ENCODE data around the gene HIF3A. TPM values are rescaled to one million over a fixed set of nuclear protein-coding genes. Genes with fewer than 3 reads are reported as not detected.

Gene HIF3A
- polyA plus RNA-seq, 2 of the 4 experiments (the other 2 are of a cell fraction) = not detected

DNA sequence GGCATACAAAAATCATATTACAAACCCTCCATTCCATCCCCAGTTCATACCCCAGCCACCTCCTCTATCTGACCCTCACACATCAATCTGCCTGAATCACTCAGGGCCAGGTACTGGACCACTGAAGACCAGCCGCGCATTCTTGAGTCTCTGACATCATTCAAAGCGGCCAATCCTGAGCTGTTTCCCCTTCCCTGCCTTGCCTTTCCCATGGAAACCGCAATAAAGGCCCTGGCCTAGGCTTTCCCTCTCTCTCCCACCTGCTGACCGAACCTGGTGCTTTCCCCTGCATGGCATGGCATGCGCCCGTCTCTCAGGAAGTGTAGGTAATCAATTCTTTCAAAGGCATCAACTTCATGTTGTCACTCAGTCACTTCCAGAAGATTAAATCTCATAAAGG is 17.7 kb upstream of the HIF3A start:
- H3K4me3 ChIP-seq = no peak overlapping the region
- ChIA-PET POLR2A (no interaction called here), CTCF (interaction anchor here (1.1 to 9.5 kb wide), 22 partner anchors 10 to 264 kb away, joined by 3 to 131 read pairs (median 30); partner anchors contain the start of genes HIF3A and PPP5C)
- FAIRE-seq (no peak), ATAC-seq (no peak), DNase-seq (ENCODE audit: low read depth in 1 of 2, low spot score in 1 of 2) (no peak)
- no peak overlapping the region for H3K4me2 ChIP-seq
- no peak overlapping the region for H3K27ac ChIP-seq
- 81% methylated on average over 7 of the region's 7 CpGs for WGBS (ENCODE audit: missing lambda C conversion rate)
- no peaks in the 10 kb centered on the region for H3K9me3 ChIP-seq
- H3K4me1 ChIP-seq = peaks cover under 1% of the 10 kb centered on the region; the same call in 1 of the 3 replicates
- TF ChIP-seq RARB (CRISPR knock-in tag; IDR thresholded peaks at IDR 0.05) (no peak), HOXA7 (CRISPR knock-in tag; IDR thresholded peaks at IDR 0.05) (no peak), BHLHE40 (IDR thresholded peaks at IDR 0.05; ENCODE audit: low read depth, low read length) (no peak), RFX5 (IDR thresholded peaks at IDR 0.05) (no peak), ZC3H11A (IDR thresholded peaks at IDR 0.05) (no peak), KDM5A (IDR thresholded peaks at IDR 0.05) (no peak), TFCP2L1 (CRISPR knock-in tag; IDR thresholded peaks at IDR 0.05) (no peak), MAZ (IDR thresholded peaks at IDR 0.05; ENCODE audit: borderline replicate concordance, low read depth, low read length) (no peak), CHD2 (IDR thresholded peaks at IDR 0.05; ENCODE audit: low read length, partially characterized antibody) (no peak), TP53 (CRISPR knock-in tag; IDR thresholded peaks at IDR 0.05) (no peak)
- TF ChIP-seq, protein P1, sequence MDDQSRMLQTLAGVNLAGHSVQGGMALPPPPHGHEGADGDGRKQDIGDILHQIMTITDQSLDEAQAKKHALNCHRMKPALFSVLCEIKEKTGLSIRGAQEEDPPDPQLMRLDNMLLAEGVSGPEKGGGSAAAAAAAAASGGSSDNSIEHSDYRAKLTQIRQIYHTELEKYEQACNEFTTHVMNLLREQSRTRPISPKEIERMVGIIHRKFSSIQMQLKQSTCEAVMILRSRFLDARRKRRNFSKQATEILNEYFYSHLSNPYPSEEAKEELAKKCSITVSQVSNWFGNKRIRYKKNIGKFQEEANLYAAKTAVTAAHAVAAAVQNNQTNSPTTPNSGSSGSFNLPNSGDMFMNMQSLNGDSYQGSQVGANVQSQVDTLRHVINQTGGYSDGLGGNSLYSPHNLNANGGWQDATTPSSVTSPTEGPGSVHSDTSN (IDR thresholded peaks at IDR 0.05) = no peak
- TF ChIP-seq, protein P2, sequence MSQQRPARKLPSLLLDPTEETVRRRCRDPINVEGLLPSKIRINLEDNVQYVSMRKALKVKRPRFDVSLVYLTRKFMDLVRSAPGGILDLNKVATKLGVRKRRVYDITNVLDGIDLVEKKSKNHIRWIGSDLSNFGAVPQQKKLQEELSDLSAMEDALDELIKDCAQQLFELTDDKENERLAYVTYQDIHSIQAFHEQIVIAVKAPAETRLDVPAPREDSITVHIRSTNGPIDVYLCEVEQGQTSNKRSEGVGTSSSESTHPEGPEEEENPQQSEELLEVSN (IDR thresholded peaks at IDR 0.05; ENCODE audit: borderline replicate concordance, low read depth) = no peak
- TF ChIP-seq, protein P3, sequence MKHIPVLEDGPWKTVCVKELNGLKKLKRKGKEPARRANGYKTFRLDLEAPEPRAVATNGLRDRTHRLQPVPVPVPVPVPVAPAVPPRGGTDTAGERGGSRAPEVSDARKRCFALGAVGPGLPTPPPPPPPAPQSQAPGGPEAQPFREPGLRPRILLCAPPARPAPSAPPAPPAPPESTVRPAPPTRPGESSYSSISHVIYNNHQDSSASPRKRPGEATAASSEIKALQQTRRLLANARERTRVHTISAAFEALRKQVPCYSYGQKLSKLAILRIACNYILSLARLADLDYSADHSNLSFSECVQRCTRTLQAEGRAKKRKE (CRISPR knock-in tag; IDR thresholded peaks at IDR 0.05; ENCODE audit: low read depth) = no peak

DNA sequence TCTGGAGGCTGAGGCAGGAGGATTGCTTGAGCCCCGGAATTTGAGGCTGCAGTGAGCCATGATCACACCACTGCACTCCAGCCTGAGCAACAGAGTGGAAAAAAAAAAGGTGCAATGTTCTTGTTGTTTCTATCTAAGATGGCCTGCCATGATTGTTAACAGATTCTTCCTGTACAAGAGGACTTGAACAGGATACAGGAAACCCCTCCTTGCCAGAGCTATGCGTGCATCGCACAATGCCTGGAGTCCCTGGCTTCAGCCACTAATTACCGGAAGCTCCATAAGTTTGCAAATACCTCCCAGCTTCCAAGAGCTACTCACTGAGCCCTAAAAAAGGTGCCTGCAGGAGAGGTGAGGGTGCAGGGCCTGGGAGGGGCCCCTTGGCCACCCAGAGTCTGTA is 13.1 kb upstream of the HIF3A start:
- no peak overlapping the region for H3K4me2 ChIP-seq
- H3K4me3 ChIP-seq = no peak overlapping the region
- POLR2A ChIA-PET = no interaction called here
- CTCF ChIA-PET = interaction anchor here (0.6 to 9.5 kb wide), 24 partner anchors 9 to 255 kb away, joined by 3 to 131 read pairs (median 8); partner anchors contain the start of genes HIF3A and PPP5C
- peaks cover 1% of the 10 kb centered on the region for H3K4me1 ChIP-seq
- FAIRE-seq (no peak), ATAC-seq (no peak), DNase-seq (ENCODE audit: low read depth in 1 of 2, low spot score in 1 of 2) (no peak)
- TF ChIP-seq, protein P4, sequence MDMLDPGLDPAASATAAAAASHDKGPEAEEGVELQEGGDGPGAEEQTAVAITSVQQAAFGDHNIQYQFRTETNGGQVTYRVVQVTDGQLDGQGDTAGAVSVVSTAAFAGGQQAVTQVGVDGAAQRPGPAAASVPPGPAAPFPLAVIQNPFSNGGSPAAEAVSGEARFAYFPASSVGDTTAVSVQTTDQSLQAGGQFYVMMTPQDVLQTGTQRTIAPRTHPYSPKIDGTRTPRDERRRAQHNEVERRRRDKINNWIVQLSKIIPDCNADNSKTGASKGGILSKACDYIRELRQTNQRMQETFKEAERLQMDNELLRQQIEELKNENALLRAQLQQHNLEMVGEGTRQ (IDR thresholded peaks at IDR 0.05) = no peak
- TF ChIP-seq KDM5A (IDR thresholded peaks at IDR 0.05) (no peak), FOSB (CRISPR knock-in tag; IDR thresholded peaks at IDR 0.05) (no peak), POLR2A (IDR thresholded peaks at IDR 0.05; ENCODE audit: low read length) (no peak), EP300 (IDR thresholded peaks at IDR 0.05) (no peak), CHD4 (IDR thresholded peaks at IDR 0.05; ENCODE audit: borderline replicate concordance) (no peak), ZNF302 (CRISPR knock-in tag; IDR thresholded peaks at IDR 0.05) (no peak), HEYL (CRISPR knock-in tag; IDR thresholded peaks at IDR 0.05) (no peak), JUN (IDR thresholded peaks at IDR 0.05) (no peak), ZSCAN20 (CRISPR knock-in tag; IDR thresholded peaks at IDR 0.05) (no peak), MAFK (IDR thresholded peaks at IDR 0.05; ENCODE audit: partially characterized antibody) (no peak), MAZ (IDR thresholded peaks at IDR 0.05; ENCODE audit: borderline replicate concordance, low read depth, low read length) (no peak), RARB (CRISPR knock-in tag; IDR thresholded peaks at IDR 0.05) (no peak), MYC (IDR thresholded peaks at IDR 0.05; ENCODE audit: borderline replicate concordance, low read length) (no peak)
- TF ChIP-seq, protein P5, sequence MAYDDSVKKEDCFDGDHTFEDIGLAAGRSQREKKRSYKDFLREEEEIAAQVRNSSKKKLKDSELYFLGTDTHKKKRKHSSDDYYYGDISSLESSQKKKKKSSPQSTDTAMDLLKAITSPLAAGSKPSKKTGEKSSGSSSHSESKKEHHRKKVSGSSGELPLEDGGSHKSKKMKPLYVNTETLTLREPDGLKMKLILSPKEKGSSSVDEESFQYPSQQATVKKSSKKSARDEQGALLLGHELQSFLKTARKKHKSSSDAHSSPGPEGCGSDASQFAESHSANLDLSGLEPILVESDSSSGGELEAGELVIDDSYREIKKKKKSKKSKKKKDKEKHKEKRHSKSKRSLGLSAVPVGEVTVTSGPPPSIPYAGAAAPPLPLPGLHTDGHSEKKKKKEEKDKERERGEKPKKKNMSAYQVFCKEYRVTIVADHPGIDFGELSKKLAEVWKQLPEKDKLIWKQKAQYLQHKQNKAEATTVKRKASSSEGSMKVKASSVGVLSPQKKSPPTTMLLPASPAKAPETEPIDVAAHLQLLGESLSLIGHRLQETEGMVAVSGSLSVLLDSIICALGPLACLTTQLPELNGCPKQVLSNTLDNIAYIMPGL (CRISPR knock-in tag; IDR thresholded peaks at IDR 0.05; ENCODE audit: borderline replicate concordance) = no peak
- TF ChIP-seq, protein P6, sequence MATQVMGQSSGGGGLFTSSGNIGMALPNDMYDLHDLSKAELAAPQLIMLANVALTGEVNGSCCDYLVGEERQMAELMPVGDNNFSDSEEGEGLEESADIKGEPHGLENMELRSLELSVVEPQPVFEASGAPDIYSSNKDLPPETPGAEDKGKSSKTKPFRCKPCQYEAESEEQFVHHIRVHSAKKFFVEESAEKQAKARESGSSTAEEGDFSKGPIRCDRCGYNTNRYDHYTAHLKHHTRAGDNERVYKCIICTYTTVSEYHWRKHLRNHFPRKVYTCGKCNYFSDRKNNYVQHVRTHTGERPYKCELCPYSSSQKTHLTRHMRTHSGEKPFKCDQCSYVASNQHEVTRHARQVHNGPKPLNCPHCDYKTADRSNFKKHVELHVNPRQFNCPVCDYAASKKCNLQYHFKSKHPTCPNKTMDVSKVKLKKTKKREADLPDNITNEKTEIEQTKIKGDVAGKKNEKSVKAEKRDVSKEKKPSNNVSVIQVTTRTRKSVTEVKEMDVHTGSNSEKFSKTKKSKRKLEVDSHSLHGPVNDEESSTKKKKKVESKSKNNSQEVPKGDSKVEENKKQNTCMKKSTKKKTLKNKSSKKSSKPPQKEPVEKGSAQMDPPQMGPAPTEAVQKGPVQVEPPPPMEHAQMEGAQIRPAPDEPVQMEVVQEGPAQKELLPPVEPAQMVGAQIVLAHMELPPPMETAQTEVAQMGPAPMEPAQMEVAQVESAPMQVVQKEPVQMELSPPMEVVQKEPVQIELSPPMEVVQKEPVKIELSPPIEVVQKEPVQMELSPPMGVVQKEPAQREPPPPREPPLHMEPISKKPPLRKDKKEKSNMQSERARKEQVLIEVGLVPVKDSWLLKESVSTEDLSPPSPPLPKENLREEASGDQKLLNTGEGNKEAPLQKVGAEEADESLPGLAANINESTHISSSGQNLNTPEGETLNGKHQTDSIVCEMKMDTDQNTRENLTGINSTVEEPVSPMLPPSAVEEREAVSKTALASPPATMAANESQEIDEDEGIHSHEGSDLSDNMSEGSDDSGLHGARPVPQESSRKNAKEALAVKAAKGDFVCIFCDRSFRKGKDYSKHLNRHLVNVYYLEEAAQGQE (IDR thresholded peaks at IDR 0.05) = no peak
- no peak overlapping the region for H3K27ac ChIP-seq
- 72% methylated on average over 4 of the region's 4 CpGs for WGBS (ENCODE audit: missing lambda C conversion rate)
- H3K9me3 ChIP-seq = no peaks in the 10 kb centered on the region

Measured in A549 (cell line).